ENCODE data around the gene TEN1.

DNA sequence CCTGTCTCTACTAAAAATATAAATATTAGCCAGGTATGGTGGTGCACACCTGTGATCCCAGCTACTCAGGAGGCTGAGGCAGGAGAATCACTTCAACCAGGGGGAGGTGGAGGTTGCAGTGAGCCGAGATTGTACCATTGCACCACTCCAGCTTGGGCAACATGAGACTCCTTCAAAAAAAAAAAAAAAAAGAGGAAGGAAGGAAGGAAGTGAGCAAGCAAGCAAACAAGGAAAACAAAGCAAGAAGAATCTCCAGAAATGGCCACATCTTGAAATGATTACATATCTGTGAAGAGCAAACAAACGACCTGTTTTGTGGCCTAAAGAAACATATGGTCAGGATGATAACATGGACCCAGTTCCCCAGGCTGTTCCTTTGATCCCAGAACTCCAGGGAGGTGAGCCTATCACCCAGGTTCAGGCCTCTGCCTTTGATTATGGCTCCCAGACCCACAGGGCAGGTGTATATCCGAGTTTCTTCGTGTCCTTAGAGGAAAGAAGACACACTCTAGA, 9.0 kb upstream of the TEN1 start:
- TF ChIP-seq, protein P1, sequence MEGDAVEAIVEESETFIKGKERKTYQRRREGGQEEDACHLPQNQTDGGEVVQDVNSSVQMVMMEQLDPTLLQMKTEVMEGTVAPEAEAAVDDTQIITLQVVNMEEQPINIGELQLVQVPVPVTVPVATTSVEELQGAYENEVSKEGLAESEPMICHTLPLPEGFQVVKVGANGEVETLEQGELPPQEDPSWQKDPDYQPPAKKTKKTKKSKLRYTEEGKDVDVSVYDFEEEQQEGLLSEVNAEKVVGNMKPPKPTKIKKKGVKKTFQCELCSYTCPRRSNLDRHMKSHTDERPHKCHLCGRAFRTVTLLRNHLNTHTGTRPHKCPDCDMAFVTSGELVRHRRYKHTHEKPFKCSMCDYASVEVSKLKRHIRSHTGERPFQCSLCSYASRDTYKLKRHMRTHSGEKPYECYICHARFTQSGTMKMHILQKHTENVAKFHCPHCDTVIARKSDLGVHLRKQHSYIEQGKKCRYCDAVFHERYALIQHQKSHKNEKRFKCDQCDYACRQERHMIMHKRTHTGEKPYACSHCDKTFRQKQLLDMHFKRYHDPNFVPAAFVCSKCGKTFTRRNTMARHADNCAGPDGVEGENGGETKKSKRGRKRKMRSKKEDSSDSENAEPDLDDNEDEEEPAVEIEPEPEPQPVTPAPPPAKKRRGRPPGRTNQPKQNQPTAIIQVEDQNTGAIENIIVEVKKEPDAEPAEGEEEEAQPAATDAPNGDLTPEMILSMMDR (IDR thresholded peaks at IDR 0.05): no peak
- no peak for TF ChIP-seq EZH2 (IDR thresholded peaks at IDR 0.05)
- no peak for TF ChIP-seq EZH2phosphoT487 (IDR thresholded peaks at IDR 0.05)

Data from neural progenitor cell (in vitro differentiated cells).